IMR-90 (cell line): ENCODE results near the gene EDA. TPM values are rescaled to one million over a fixed set of nuclear protein-coding genes. Genes with fewer than 3 reads are reported as not detected.

Source experiments
- ATAC-seq: fragments of 200-7000 bp; cut with Tn5 transposase; 2 replicates; pipeline ENCODE4 v1.9.1; 2020; ENCODE audit warnings: low read depth, mild to moderate bottlenecking, moderate library complexity
- BruUV-seq: library from RNA; stranded (reverse); fragments of 400-500 nt; replicated peaks from 2 replicates; lab custom pipeline; 2021; lab: Mats Ljungman, UMichigan
- CTCF ChIA-PET: fragments of 300-600 bp; formaldehyde crosslinking; extraction: SDS; loops from one replicate; lab custom pipeline; 2021; ENCODE audit warnings: antibody characterized with exemption; lab: Yijun Ruan, JAX
- POLR2A ChIA-PET: fragments of 300-600 bp; sonication (Branson Sonifier 250); formaldehyde crosslinking; loops from one replicate; lab custom pipeline; 2022; ENCODE audit warnings: antibody characterized with exemption; ENCODE audit not compliant: unreplicated experiment; lab: Charles Lee
- DNase-seq: peaks from one replicate; pipeline ENCODE4 v3.0.0; 2013
- H2AFZ ChIP-seq: replicated peaks from 2 replicates; pipeline ENCODE3; 2013; ENCODE audit warnings: low read length, mild to moderate bottlenecking; ENCODE audit not compliant: poor library complexity
- H2AK5ac ChIP-seq: 2 replicates; pipeline ENCODE4 v1.6.1; 2013; ENCODE audit warnings: low read depth, low read length, inconsistent platforms
- H2AK9ac ChIP-seq: replicated peaks from 2 replicates; pipeline ENCODE3; 2013; ENCODE audit warnings: mild to moderate bottlenecking, low read depth, low read length, moderate library complexity; ENCODE audit not compliant: poor library complexity
- H2BK120ac ChIP-seq: 2 replicates; pipeline ENCODE4 v1.6.1; 2013; ENCODE audit warnings: low read depth, low read length, inconsistent platforms
- H2BK15ac ChIP-seq: 3 replicates; pipeline ENCODE4 v1.6.1; 2013; ENCODE audit warnings: low read depth, low read length, inconsistent platforms
- H2BK20ac ChIP-seq: 2 replicates; pipeline ENCODE4 v1.6.1; 2013; ENCODE audit warnings: low read depth, mild to moderate bottlenecking, inconsistent platforms, low read length, moderate library complexity
- H2BK5ac ChIP-seq: 2 replicates; pipeline ENCODE4 v1.6.1; 2013; ENCODE audit warnings: mild to moderate bottlenecking, low read depth, low read length, inconsistent platforms; ENCODE audit not compliant: poor library complexity, severe bottlenecking
- H3K14ac ChIP-seq: replicated peaks from 2 replicates; pipeline ENCODE4 v1.6.1; 2013; ENCODE audit warnings: low read depth, low read length, inconsistent platforms
- H3K18ac ChIP-seq: 2 replicates; pipeline ENCODE4 v1.6.1; 2013; ENCODE audit warnings: low read depth, low read length, control low read depth
- H3K23ac ChIP-seq: 2 replicates; pipeline ENCODE4 v1.6.1; 2013; ENCODE audit warnings: low read depth, low read length, inconsistent platforms
- H3K27ac ChIP-seq: 2 replicates; pipeline ENCODE4 v1.5.1; 2013; ENCODE audit warnings: mild to moderate bottlenecking, control low read depth, low read length; ENCODE audit not compliant: insufficient read depth
- H3K27me3 ChIP-seq: 2 replicates; pipeline ENCODE4 v1.6.1; 2013; ENCODE audit warnings: low read length; ENCODE audit not compliant: control insufficient read depth, insufficient read depth
- H3K36me3 ChIP-seq: 2 replicates; pipeline ENCODE4 v1.6.1; 2013; ENCODE audit warnings: low read length, mixed read lengths; ENCODE audit not compliant: control insufficient read depth, insufficient read depth
- H3K4ac ChIP-seq: 2 replicates; pipeline ENCODE4 v1.6.1; 2013; ENCODE audit warnings: low read depth, low read length, inconsistent platforms
- H3K4me1 ChIP-seq: 2 replicates; pipeline ENCODE4 v1.6.1; 2013; ENCODE audit warnings: low read length, mixed read lengths; ENCODE audit not compliant: control insufficient read depth, insufficient read depth
- H3K4me2 ChIP-seq: 2 replicates; pipeline ENCODE4 v1.6.1; 2013; ENCODE audit warnings: low read depth, mild to moderate bottlenecking, control low read depth, low read length, moderate library complexity
- H3K4me3 ChIP-seq: 2 replicates; pipeline ENCODE4 v1.5.1; 2013; ENCODE audit warnings: low read depth, mild to moderate bottlenecking, control low read depth, low read length, moderate library complexity; ENCODE audit not compliant: insufficient read depth
- H3K56ac ChIP-seq: 2 replicates; pipeline ENCODE4 v1.6.1; 2013; ENCODE audit warnings: low read length, inconsistent platforms; ENCODE audit not compliant: insufficient read depth; ENCODE audit errors: extremely low read depth
- H3K79me1 ChIP-seq, 2 experiments: 2 replicates each; pipeline ENCODE4 v1.6.1; 2013; ENCODE audit warnings: low read length in 2 of 2, inconsistent platforms in 1 of 2, low read depth in 1 of 2
- H3K9ac ChIP-seq: 2 replicates; pipeline ENCODE4 v1.6.1; 2013; ENCODE audit warnings: low read depth, low read length, control low read depth
- H3K9me1 ChIP-seq: 2 replicates; pipeline ENCODE4 v1.6.1; 2013; ENCODE audit warnings: low read length, inconsistent platforms; ENCODE audit not compliant: insufficient read depth
- H3K9me3 ChIP-seq: 2 replicates; pipeline ENCODE4 v1.6.1; 2013; ENCODE audit warnings: low read length; ENCODE audit not compliant: control insufficient read depth, insufficient read depth
- H4K20me1 ChIP-seq: 2 replicates; pipeline ENCODE4 v1.6.1; 2013; ENCODE audit warnings: low read length, inconsistent platforms; ENCODE audit not compliant: insufficient read depth
- H4K5ac ChIP-seq: 2 replicates; pipeline ENCODE4 v1.6.1; 2013; ENCODE audit warnings: mild to moderate bottlenecking, low read depth, low read length, control low read depth
- H4K8ac ChIP-seq, 2 experiments: 2 replicates each; pipeline ENCODE4 v1.6.1; 2013; ENCODE audit warnings: low read depth in 2 of 2, low read length in 2 of 2, control low read depth in 1 of 2, inconsistent platforms in 1 of 2
- H4K91ac ChIP-seq: 2 replicates; pipeline ENCODE4 v1.6.1; 2013; ENCODE audit warnings: low read depth, low read length, inconsistent platforms; ENCODE audit not compliant: insufficient read depth
- RCOR1 ChIP-seq: IDR thresholded peaks from 2 replicates; pipeline ENCODE4 v1.6.1; 2012; ENCODE audit warnings: mild to moderate bottlenecking, low read length, improper control_type of control experiment; ENCODE audit not compliant: insufficient replicate concordance
- WGBS, 2 experiments: methylation state at CpG; one replicate each; pipeline versions ENCODE4 v1.1.5 to v1.1.7; 2013; ENCODE audit warnings: missing lambda C conversion rate in 2 of 2; ENCODE audit not compliant: insufficient read length in 1 of 2; ENCODE audit errors: extremely low coverage in 2 of 2; 5-methylcytosine and 5-hydroxymethylcytosine counted together
- dilution Hi-C: fragments of 300-500 bp; cut with HindIII; formaldehyde crosslinking; loops from one replicate; pipeline ENCODE4 v1.14.3; 2018; ENCODE audit warnings: low sequenced_read_pairs; ENCODE audit not compliant: unreplicated experiment
- in situ Hi-C: fragments of 300-500 bp; cut with MboI; formaldehyde crosslinking; loops from 3 replicates; pipeline ENCODE4 v1.14.3; 2019; ENCODE audit warnings: low sequenced_read_pairs, inconsistent platforms, mixed read lengths
- intact Hi-C: fragments of 100-400 bp; cut with micrococcal nuclease; formaldehyde crosslinking; loops from 2 replicates; pipeline ENCODE4 v1.10.0; 2022
- polyA plus RNA-seq, 3 experiments: library from polyadenylated mRNA; depleted of rRNA; stranded (reverse); fragments of >200 nt; gene quantifications; 2 replicates each; pipeline ENCODE4 v1.2.3, GENCODE V29; 2012; ENCODE audit warnings: low replicate concordance in 1 of 3
- total RNA-seq: library from RNA; depleted of rRNA; stranded (reverse); fragments of >200 nt; gene quantifications from 2 replicates; pipeline ENCODE4 v1.2.3, GENCODE V29; 2012

Gene EDA
- total and polyA plus RNA-seq, 2 of the 4 experiments (the other 2 are of a cell fraction) = under 0.01 TPM; not detected in 1

- Histone ChIP-seq H2AK9ac (no peak overlapping the region), H3K9me1 (no peaks in the 10 kb centered on the region), H3K18ac (no peak overlapping the region), H3K4me3 (no peak overlapping the region), H3K23ac (no peak overlapping the region), H3K4me2 (no peak overlapping the region), H3K9ac (no peak overlapping the region), H3K4ac (no peak overlapping the region), H3K27ac (no peak overlapping the region), H2BK20ac (no peak overlapping the region), H2BK120ac (no peak overlapping the region), H3K56ac (no peak overlapping the region), H3K79me1 (no peaks in the 10 kb centered on the region), H3K27me3 (peaks cover 11% of the 10 kb centered on the region), H2AFZ (no peak overlapping the region), H3K14ac (no peak overlapping the region), H2BK5ac (no peak overlapping the region), H4K5ac (no peak overlapping the region), H3K36me3 (no peaks in the 10 kb centered on the region), H4K20me1 (no peaks in the 10 kb centered on the region), H3K4me1 (no peaks in the 10 kb centered on the region), H3K9me3 (peaks cover 3% of the 10 kb centered on the region; the same call in 1 of the 2 replicates), H2AK5ac (no peak overlapping the region), H2BK15ac (no peak overlapping the region), H4K8ac (no peak overlapping the region), H4K91ac (no peak overlapping the region)
- ChIA-PET POLR2A (no interaction called here), CTCF (no interaction called here)
- TF ChIP-seq RCOR1 = no peak
- in situ Hi-C loops = no loop called here
- no TSS peak for BruUV-seq
- 80% methylated on average over 2 of the region's 3 CpGs; no CpG with 5 or more reads in 1 of the 2 experiments for WGBS, 2 experiments
- dilution Hi-C loops = no loop called here
- ATAC-seq = no peak
- intact Hi-C loops = no loop called here
- no peak for DNase-seq
These were observed 464.0 kb downstream of the EDA start for GRCh38 chrX:70079870-70080269.
